ACC112 (cell line): ENCODE results near the gene L3MBTL3.

Source experiments
- H2AFZ ChIP-seq: fragments of 200-600 bp; sonication (generic); one replicate; pipeline ENCODE4 v1.6.0; 2017; ENCODE audit warnings: antibody characterized with exemption, low read length; ENCODE audit not compliant: unreplicated experiment
- H3K27ac ChIP-seq: fragments of 200-600 bp; sonication (generic); 2 replicates; pipeline ENCODE4 v1.5.1; 2014; ENCODE audit warnings: low read depth, mild to moderate bottlenecking, antibody characterized with exemption, low read length, moderate library complexity
- H3K27me3 ChIP-seq: fragments of 200-600 bp; sonication (generic); 2 replicates; pipeline ENCODE4 v1.6.1; 2014; ENCODE audit warnings: mild to moderate bottlenecking, antibody characterized with exemption, low read length, moderate library complexity, mixed read lengths; ENCODE audit not compliant: insufficient read depth
- H3K36me3 ChIP-seq: fragments of 200-600 bp; sonication (generic); 2 replicates; pipeline ENCODE4 v1.6.1; 2016; ENCODE audit warnings: mild to moderate bottlenecking, antibody characterized with exemption, low read length, moderate library complexity, mixed read lengths; ENCODE audit not compliant: insufficient read depth
- H3K4me1 ChIP-seq: fragments of 200-600 bp; sonication (generic); one replicate; pipeline ENCODE4 v1.6.1; 2016; ENCODE audit warnings: low read length, mixed read lengths; ENCODE audit not compliant: insufficient read depth, unreplicated experiment, control insufficient read depth
- H3K4me3 ChIP-seq: fragments of 200-600 bp; sonication (generic); 2 replicates; pipeline ENCODE4 v1.5.1; 2014; ENCODE audit warnings: mild to moderate bottlenecking, low read depth, low read length
- H3K79me2 ChIP-seq: fragments of 200-600 bp; sonication (generic); one replicate; pipeline ENCODE4 v1.6.0; 2016; ENCODE audit warnings: low read length; ENCODE audit not compliant: control insufficient read depth, unreplicated experiment, insufficient read depth

L3MBTL3 gene

GRCh38 chr6:130075879-130076460 lies 57.6 kb downstream of the L3MBTL3 start:
- H3K79me2 ChIP-seq = no peaks in the 10 kb centered on the region
- H2AFZ ChIP-seq = no peak overlapping the region
- H3K4me3 ChIP-seq = no peak overlapping the region

GRCh38 chr6:130076512-130076911 lies 58.1 kb downstream of the L3MBTL3 start:
- H3K27ac ChIP-seq = no peak overlapping the region
- no peaks in the 10 kb centered on the region for H3K36me3 ChIP-seq
- H2AFZ ChIP-seq = no peak overlapping the region
- no peaks in the 10 kb centered on the region for H3K27me3 ChIP-seq
- H3K4me1 ChIP-seq = no peaks in the 10 kb centered on the region
- H3K79me2 ChIP-seq = no peaks in the 10 kb centered on the region
- H3K4me3 ChIP-seq = no peak overlapping the region

More at GRCh38 chr6:130075879-130076460, 57.6 kb downstream of the L3MBTL3 start:
- no peaks in the 10 kb centered on the region for H3K27me3 ChIP-seq
- no peak overlapping the region for H3K27ac ChIP-seq
- no peaks in the 10 kb centered on the region for H3K4me1 ChIP-seq
- H3K36me3 ChIP-seq = no peaks in the 10 kb centered on the region

- H3K36me3 ChIP-seq = no peaks in the 10 kb centered on the region
- no peak overlapping the region for H3K4me3 ChIP-seq
- H3K79me2 ChIP-seq = no peaks in the 10 kb centered on the region
- H2AFZ ChIP-seq = no peak overlapping the region
- H3K27ac ChIP-seq = no peak overlapping the region
- no peaks in the 10 kb centered on the region for H3K27me3 ChIP-seq
- H3K4me1 ChIP-seq = no peaks in the 10 kb centered on the region
Observed at GRCh38 chr6:130090796-130091195, 72.4 kb downstream of the L3MBTL3 start.

- Histone ChIP-seq H3K27me3 (no peaks in the 10 kb centered on the region), H3K4me3 (no peak overlapping the region), H3K36me3 (no peaks in the 10 kb centered on the region), H3K27ac (no peak overlapping the region), H2AFZ (no peak overlapping the region), H3K79me2 (no peaks in the 10 kb centered on the region), H3K4me1 (no peaks in the 10 kb centered on the region)
Observed at GRCh38 chr6:130093546-130093945, 75.2 kb downstream of the L3MBTL3 start.

- H2AFZ ChIP-seq = no peak overlapping the region
- no peak overlapping the region for H3K27ac ChIP-seq
- no peak overlapping the region for H3K4me3 ChIP-seq
- H3K79me2 ChIP-seq = no peaks in the 10 kb centered on the region
- no peaks in the 10 kb centered on the region for H3K27me3 ChIP-seq
- no peaks in the 10 kb centered on the region for H3K36me3 ChIP-seq
- H3K4me1 ChIP-seq = no peaks in the 10 kb centered on the region
Observed at GRCh38 chr6:130098317-130098716, 79.9 kb downstream of the L3MBTL3 start.

DNA sequence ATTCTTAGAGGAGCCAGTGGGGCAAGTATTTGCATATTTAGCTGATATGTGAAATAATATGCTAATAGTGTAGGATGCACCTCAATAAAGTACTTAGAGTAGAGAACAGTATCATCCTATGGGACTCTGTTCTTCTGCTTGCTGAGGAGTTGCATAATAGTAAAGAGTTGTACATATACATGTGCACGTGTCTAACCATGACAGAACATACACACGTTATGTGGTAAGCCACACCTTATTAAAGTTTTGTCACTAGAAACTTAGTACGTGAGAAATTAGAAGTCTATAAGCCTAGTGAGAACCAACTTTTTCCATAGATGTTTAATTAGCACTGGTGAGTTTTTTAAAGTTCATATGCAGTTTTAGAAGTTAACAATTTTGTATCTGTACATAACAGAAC lies 80.7 kb downstream of the L3MBTL3 start:
- Histone ChIP-seq H3K4me3 (no peak overlapping the region), H3K36me3 (no peaks in the 10 kb centered on the region), H3K79me2 (no peaks in the 10 kb centered on the region), H3K27me3 (no peaks in the 10 kb centered on the region), H3K27ac (no peak overlapping the region), H3K4me1 (no peaks in the 10 kb centered on the region), H2AFZ (no peak overlapping the region)

- Histone ChIP-seq H2AFZ (no peak overlapping the region), H3K27me3 (no peaks in the 10 kb centered on the region), H3K4me3 (no peak overlapping the region), H3K4me1 (no peaks in the 10 kb centered on the region), H3K27ac (no peak overlapping the region), H3K36me3 (no peaks in the 10 kb centered on the region), H3K79me2 (no peaks in the 10 kb centered on the region)
Observed at GRCh38 chr6:130105996-130106704, 87.8 kb downstream of the L3MBTL3 start.

DNA sequence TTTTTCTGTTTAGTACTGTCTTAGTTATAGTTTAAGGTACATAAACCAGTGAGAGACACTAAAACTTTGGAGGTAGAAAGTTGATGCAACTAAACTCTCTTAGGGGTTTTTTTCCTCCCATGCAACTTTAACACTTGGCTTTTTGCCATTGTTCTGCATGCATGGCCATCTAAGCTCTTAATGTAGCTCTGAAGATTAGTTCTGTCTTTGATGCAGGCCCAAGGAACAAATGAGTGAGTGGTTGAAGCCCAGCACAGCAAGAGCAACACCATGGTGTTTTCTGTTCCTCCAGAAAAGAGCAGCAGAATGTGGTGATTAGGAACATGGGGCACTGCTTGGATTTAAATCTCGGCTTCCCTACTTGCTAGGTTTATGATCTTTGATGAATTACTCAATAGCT lies 89.3 kb downstream of the L3MBTL3 start:
- H3K27me3 ChIP-seq = no peaks in the 10 kb centered on the region
- no peaks in the 10 kb centered on the region for H3K4me1 ChIP-seq
- H3K36me3 ChIP-seq = no peaks in the 10 kb centered on the region
- no peak overlapping the region for H3K4me3 ChIP-seq
- no peak overlapping the region for H2AFZ ChIP-seq
- no peak overlapping the region for H3K27ac ChIP-seq
- H3K79me2 ChIP-seq = no peaks in the 10 kb centered on the region

DNA sequence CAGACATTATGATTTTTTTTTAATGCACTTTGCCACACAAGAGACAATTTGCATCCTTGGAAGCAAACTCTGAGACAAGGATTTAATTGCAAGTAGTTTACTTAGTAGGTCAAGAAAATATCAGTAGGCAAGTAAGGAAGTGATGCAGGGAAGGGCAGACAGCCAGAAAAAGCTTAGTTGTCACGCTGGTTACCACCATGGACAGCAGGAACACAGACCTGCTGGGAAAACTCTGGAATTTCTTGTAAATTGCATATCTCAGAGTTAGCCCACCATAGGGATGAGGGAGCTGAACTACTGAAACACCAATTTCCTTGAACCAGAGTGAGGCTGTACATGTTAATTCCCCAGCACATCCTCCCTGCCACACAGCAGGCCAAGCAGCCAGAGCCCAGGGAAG lies 92.7 kb downstream of the L3MBTL3 start:
- no peak overlapping the region for H3K4me3 ChIP-seq
- H3K27ac ChIP-seq = no peak overlapping the region
- H3K27me3 ChIP-seq = no peaks in the 10 kb centered on the region
- no peaks in the 10 kb centered on the region for H3K4me1 ChIP-seq
- no peak overlapping the region for H2AFZ ChIP-seq
- H3K79me2 ChIP-seq = no peaks in the 10 kb centered on the region
- no peaks in the 10 kb centered on the region for H3K36me3 ChIP-seq

- Histone ChIP-seq H3K36me3 (no peaks in the 10 kb centered on the region), H3K79me2 (no peaks in the 10 kb centered on the region), H3K4me1 (no peaks in the 10 kb centered on the region), H3K27ac (no peak overlapping the region), H3K4me3 (no peak overlapping the region), H3K27me3 (no peaks in the 10 kb centered on the region), H2AFZ (no peak overlapping the region)
Observed at GRCh38 chr6:130113201-130113710, 94.9 kb downstream of the L3MBTL3 start.

DNA sequence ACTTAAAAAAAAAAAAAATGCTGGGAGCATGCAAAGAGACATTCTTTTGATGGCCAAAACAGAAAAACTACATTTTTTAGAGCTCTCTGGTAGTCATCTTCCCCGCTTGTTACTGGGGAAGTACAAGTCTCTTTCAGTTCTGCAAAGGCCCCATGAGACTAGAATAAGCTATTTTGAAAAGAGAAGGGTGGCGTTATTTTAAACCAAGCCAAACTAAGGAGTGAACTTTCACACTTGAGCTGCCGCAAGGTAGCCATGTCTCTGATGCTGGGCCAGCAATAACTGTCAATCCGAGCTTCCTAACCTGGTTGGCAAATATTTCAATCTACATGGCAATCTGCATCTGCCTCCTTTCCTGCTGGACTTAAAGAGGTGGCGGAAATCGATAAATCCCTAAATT lies 96.7 kb downstream of the L3MBTL3 start:
- Histone ChIP-seq H3K4me3 (no peak overlapping the region), H3K27ac (no peak overlapping the region), H3K36me3 (no peaks in the 10 kb centered on the region), H3K27me3 (no peaks in the 10 kb centered on the region), H3K79me2 (no peaks in the 10 kb centered on the region), H3K4me1 (no peaks in the 10 kb centered on the region), H2AFZ (no peak overlapping the region)
